Neural progenitor cell (in vitro differentiated cells): ENCODE data around the gene TMBIM6. TPM values are rescaled to one million over a fixed set of nuclear protein-coding genes. Genes with fewer than 3 reads are reported as not detected.

Experiments used
- DNase-seq: peaks from one replicate; pipeline ENCODE4 v3.0.0-alpha.2; 2016; ENCODE audit warnings: low spot score
- H2AFZ ChIP-seq: fragments of 200-600 bp; sonication (generic); replicated peaks from 2 replicates; pipeline ENCODE4 v1.6.1; 2016; ENCODE audit warnings: antibody characterized with exemption
- H3F3A ChIP-seq: fragments of 200-600 bp; sonication (generic); 2 replicates; pipeline ENCODE4 v1.6.1; 2016; ENCODE audit warnings: antibody characterized with exemption, low read depth
- H3K27ac ChIP-seq: fragments of 200-600 bp; sonication (generic); 2 replicates; pipeline ENCODE4 v1.5.1; 2016; ENCODE audit warnings: mild to moderate bottlenecking
- H3K27me3 ChIP-seq: fragments of 200-600 bp; sonication (generic); 2 replicates; pipeline ENCODE4 v1.6.1; 2016; ENCODE audit warnings: mild to moderate bottlenecking, moderate library complexity
- H3K36me3 ChIP-seq: fragments of 200-600 bp; sonication (generic); 2 replicates; pipeline ENCODE4 v1.5.1; 2016
- H3K4me1 ChIP-seq: fragments of 200-600 bp; sonication (generic); 2 replicates; pipeline ENCODE4 v1.6.1; 2016; ENCODE audit warnings: mixed run types
- H3K4me2 ChIP-seq: fragments of 200-600 bp; sonication (generic); 2 replicates; pipeline ENCODE4 v1.6.1; 2016
- H3K4me3 ChIP-seq: fragments of 200-600 bp; sonication (generic); 2 replicates; pipeline ENCODE4 v1.5.1; 2016
- H3K79me2 ChIP-seq: fragments of 200-600 bp; sonication (generic); 2 replicates; pipeline ENCODE4 v1.6.1; 2016; ENCODE audit warnings: low read depth
- H3K9ac ChIP-seq: fragments of 200-600 bp; sonication (generic); 2 replicates; pipeline ENCODE4 v1.6.1; 2016
- H3K9me3 ChIP-seq: fragments of 200-600 bp; sonication (generic); 2 replicates; pipeline ENCODE4 v1.5.1; 2016; ENCODE audit warnings: low read depth
- H4K20me1 ChIP-seq: fragments of 200-600 bp; sonication (generic); 2 replicates; pipeline ENCODE4 v1.6.1; 2016; ENCODE audit warnings: low read depth
- H3K27ac Mint-ChIP-seq: 3 replicates; pipeline ENCODE4 v1.8.0; 2021; ENCODE audit warnings: mixed read lengths
- H3K27me3 Mint-ChIP-seq: 2 replicates; pipeline ENCODE4 v1.8.0; 2022; ENCODE audit warnings: low read depth, mild to moderate bottlenecking, inconsistent platforms, moderate library complexity, mixed read lengths; ENCODE audit not compliant: insufficient read depth
- H3K36me3 Mint-ChIP-seq: 3 replicates; pipeline ENCODE4 v1.8.0; 2021; ENCODE audit warnings: mixed read lengths
- H3K4me1 Mint-ChIP-seq: 3 replicates; pipeline ENCODE4 v1.8.0; 2021; ENCODE audit warnings: mixed read lengths
- H3K4me3 Mint-ChIP-seq: 3 replicates; pipeline ENCODE4 v1.8.0; 2021; ENCODE audit warnings: mild to moderate bottlenecking, moderate library complexity, mixed read lengths
- H3K9me3 Mint-ChIP-seq: 3 replicates; pipeline ENCODE4 v1.8.0; 2020; ENCODE audit warnings: mixed read lengths
- EZH2 ChIP-seq: fragments of 200-600 bp; sonication (generic); IDR thresholded peaks from 2 replicates; pipeline ENCODE4 v1.6.1; 2017; ENCODE audit warnings: antibody characterized with exemption, mild to moderate bottlenecking, moderate library complexity
- EZH2phosphoT487 ChIP-seq: fragments of 200-600 bp; sonication (generic); IDR thresholded peaks from 2 replicates; pipeline ENCODE4 v1.6.1; 2017; ENCODE audit warnings: antibody characterized with exemption
- total RNA-seq: library from RNA; depleted of rRNA; stranded (reverse); fragments of >200 nt; gene quantifications from 2 replicates; pipeline ENCODE4 v1.2.3, GENCODE V29; 2015; ENCODE audit warnings: low replicate concordance
- TF ChIP-seq, protein P1 (sequence below): fragments of 200-600 bp; sonication (generic); IDR thresholded peaks from 2 replicates; pipeline ENCODE4 v1.5.1; 2017; ENCODE audit warnings: antibody characterized with exemption, mild to moderate bottlenecking

The TMBIM6 gene
- total RNA-seq, 1 donor from 2014 or later = 256 TPM

DNA sequence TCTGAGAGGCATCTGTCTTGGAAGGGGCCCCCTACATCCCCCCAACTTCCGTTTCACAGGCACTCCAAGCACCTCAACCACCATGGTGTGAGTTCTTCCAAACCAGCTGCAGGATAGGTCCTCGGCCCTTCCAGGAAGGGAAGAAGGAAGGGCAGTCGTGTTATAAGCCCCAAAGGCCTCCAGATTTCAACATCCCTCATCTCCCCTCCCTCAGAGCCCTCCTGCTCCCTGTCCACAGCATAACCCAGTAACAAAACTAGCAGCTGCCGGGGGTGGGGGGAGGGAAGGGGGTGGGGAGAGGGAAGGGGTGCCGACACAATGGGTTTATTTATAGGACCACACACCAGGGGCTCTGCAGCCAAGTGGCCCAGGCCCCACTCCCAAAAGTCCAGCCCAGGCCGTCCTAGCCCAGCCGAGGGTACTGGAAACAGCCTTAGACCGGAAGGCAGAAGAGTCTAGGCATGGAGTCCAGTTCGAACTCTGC is 68.6 kb downstream of the TMBIM6 start:
- peak overlapping the region; percentile 74 for H3K4me3 Mint-ChIP-seq
- Histone ChIP-seq H3K4me2 (peak overlapping the region; percentile 76), H3K36me3 (no peaks in the 10 kb centered on the region), H3K4me3 (peak overlapping the region; percentile 35), H2AFZ (no peak overlapping the region), H3K4me1 (peaks cover 53% of the 10 kb centered on the region), H3K79me2 (peaks cover 27% of the 10 kb centered on the region), H4K20me1 (no peaks in the 10 kb centered on the region), H3K9ac (no peak overlapping the region), H3K9me3 (no peaks in the 10 kb centered on the region), H3K27ac (peak overlapping the region; percentile 98), H3K27me3 (no peaks in the 10 kb centered on the region), H3F3A (peaks cover 43% of the 10 kb centered on the region)
- TF ChIP-seq EZH2 = no peak
- no peak for TF ChIP-seq EZH2phosphoT487
- TF ChIP-seq, protein P1, sequence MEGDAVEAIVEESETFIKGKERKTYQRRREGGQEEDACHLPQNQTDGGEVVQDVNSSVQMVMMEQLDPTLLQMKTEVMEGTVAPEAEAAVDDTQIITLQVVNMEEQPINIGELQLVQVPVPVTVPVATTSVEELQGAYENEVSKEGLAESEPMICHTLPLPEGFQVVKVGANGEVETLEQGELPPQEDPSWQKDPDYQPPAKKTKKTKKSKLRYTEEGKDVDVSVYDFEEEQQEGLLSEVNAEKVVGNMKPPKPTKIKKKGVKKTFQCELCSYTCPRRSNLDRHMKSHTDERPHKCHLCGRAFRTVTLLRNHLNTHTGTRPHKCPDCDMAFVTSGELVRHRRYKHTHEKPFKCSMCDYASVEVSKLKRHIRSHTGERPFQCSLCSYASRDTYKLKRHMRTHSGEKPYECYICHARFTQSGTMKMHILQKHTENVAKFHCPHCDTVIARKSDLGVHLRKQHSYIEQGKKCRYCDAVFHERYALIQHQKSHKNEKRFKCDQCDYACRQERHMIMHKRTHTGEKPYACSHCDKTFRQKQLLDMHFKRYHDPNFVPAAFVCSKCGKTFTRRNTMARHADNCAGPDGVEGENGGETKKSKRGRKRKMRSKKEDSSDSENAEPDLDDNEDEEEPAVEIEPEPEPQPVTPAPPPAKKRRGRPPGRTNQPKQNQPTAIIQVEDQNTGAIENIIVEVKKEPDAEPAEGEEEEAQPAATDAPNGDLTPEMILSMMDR = no peak
- peaks cover 5% of the 10 kb centered on the region for H3K27me3 Mint-ChIP-seq
- no peak for DNase-seq
- no peaks in the 10 kb centered on the region for H3K9me3 Mint-ChIP-seq
- H3K27ac Mint-ChIP-seq = peak overlapping the region; percentile 99
- H3K36me3 Mint-ChIP-seq = peaks cover 26% of the 10 kb centered on the region
- peaks cover 60% of the 10 kb centered on the region for H3K4me1 Mint-ChIP-seq

DNA sequence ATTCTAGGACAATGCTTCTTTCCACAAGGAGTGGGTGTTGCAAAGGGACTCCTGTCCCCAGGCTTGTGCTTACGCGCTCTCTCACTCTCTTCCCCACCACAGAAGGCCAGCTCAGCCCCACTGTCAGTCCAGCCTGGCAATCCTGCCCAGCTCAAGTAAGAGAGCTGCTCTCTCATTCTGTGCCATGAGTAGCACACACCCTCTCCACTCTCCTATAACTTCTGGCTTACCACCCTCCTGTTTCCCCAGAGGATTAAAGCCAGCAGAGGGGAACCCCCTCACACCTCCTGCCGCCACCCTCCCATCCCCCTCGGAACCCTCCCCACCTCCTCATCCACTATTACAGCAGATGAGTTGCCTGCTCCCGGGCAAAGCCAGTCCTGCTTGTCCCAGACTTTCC is 69.8 kb downstream of the TMBIM6 start:
- Histone ChIP-seq H3K9me3 (no peaks in the 10 kb centered on the region), H2AFZ (no peak overlapping the region), H3K36me3 (no peaks in the 10 kb centered on the region), H3K27ac (peak overlapping the region; percentile 98), H3K9ac (no peak overlapping the region), H3K79me2 (peaks cover 27% of the 10 kb centered on the region), H3F3A (peaks cover 43% of the 10 kb centered on the region), H3K4me2 (peak overlapping the region; percentile 76), H3K27me3 (no peaks in the 10 kb centered on the region), H4K20me1 (peaks cover 4% of the 10 kb centered on the region), H3K4me1 (peaks cover 53% of the 10 kb centered on the region), H3K4me3 (no peak overlapping the region)
- Mint-ChIP-seq H3K27me3 (no peaks in the 10 kb centered on the region), H3K27ac (no peak overlapping the region), H3K4me3 (no peak overlapping the region), H3K4me1 (peaks cover 61% of the 10 kb centered on the region), H3K9me3 (peaks cover 4% of the 10 kb centered on the region), H3K36me3 (peaks cover 24% of the 10 kb centered on the region)
- TF ChIP-seq EZH2 (no peak), EZH2phosphoT487 (no peak)
- TF ChIP-seq, protein P1 = no peak
- no peak for DNase-seq

DNA sequence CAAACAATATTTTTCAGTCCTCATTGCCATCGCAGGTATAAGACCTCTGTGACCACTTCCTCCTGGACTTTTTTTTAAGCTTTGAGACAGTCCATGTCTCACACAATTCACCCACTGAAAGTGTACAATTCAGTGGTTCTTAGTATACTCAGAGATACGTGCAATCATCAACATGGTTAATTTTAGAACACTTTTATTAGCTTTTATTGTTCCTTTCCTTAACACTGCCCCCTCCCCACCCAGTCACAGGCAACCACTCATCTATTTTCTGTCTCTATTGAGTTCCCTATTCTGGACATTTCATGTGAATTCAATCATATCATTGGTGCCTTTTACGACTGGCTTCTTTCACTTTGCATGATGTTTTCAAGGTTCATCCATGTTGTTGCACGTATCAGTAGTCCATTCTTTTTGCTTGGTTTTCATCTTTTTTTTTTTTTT is 70.6 kb downstream of the TMBIM6 start:
- H4K20me1 ChIP-seq = peaks cover 5% of the 10 kb centered on the region
- H3K4me1 Mint-ChIP-seq = peaks cover 52% of the 10 kb centered on the region
- TF ChIP-seq, protein P1 = no peak
- TF ChIP-seq EZH2 = no peak
- TF ChIP-seq EZH2phosphoT487 = no peak
- peaks cover 29% of the 10 kb centered on the region for H3K36me3 Mint-ChIP-seq
- H3K27ac Mint-ChIP-seq = peak overlapping the region; percentile 48
- H3K36me3 ChIP-seq = no peaks in the 10 kb centered on the region
- no peaks in the 10 kb centered on the region for H3K27me3 Mint-ChIP-seq
- no peak overlapping the region for H3K9ac ChIP-seq
- peaks cover 44% of the 10 kb centered on the region for H3K4me1 ChIP-seq
- H3K27me3 ChIP-seq = no peaks in the 10 kb centered on the region
- H3K79me2 ChIP-seq = peaks cover 22% of the 10 kb centered on the region
- H2AFZ ChIP-seq = no peak overlapping the region
- H3K9me3 ChIP-seq = no peaks in the 10 kb centered on the region
- no peak overlapping the region for H3K4me2 ChIP-seq
- no peak overlapping the region for H3K27ac ChIP-seq
- no peak overlapping the region for H3K4me3 ChIP-seq
- peaks cover 4% of the 10 kb centered on the region for H3K9me3 Mint-ChIP-seq
- H3F3A ChIP-seq = peaks cover 43% of the 10 kb centered on the region
- no peak for DNase-seq
- H3K4me3 Mint-ChIP-seq = no peak overlapping the region
